HepG2 (cell line): ENCODE measurements around the gene RUNX3. TPM values are rescaled to one million over a fixed set of nuclear protein-coding genes. Genes with fewer than 3 reads are reported as not detected.

Experiments used
- CCAR2 ChIP-seq: fragments of 200-400 bp; formaldehyde crosslinking; optimal IDR thresholded peaks from 2 replicates; pipeline ENCODE3; 2018; ENCODE audit warnings: low read depth, mild to moderate bottlenecking, low read length, moderate library complexity
- JARID2 ChIP-seq: sonication (generic); formaldehyde crosslinking; IDR thresholded peaks from 2 replicates; pipeline ENCODE4 v1.8.1; 2023; ENCODE audit warnings: missing genetic modification reagents, inconsistent platforms; ENCODE audit not compliant: insufficient replicate concordance
- MAF1 ChIP-seq: sonication (generic); formaldehyde crosslinking; IDR thresholded peaks from 2 replicates; pipeline ENCODE4 v1.5.0; 2020; ENCODE audit warnings: missing genetic modification reagents, borderline replicate concordance
- MATR3 ChIP-seq: sonication (generic); formaldehyde crosslinking; IDR thresholded peaks from 2 replicates; pipeline ENCODE4 v1.4.0; 2020; ENCODE audit warnings: missing genetic modification reagents
- MXI1 ChIP-seq: IDR thresholded peaks from 3 replicates; pipeline ENCODE4 v1.6.1; 2012; ENCODE audit warnings: low read depth, low read length, inconsistent platforms, borderline replicate concordance
- PAF1 ChIP-seq: IDR thresholded peaks from 2 replicates; pipeline ENCODE4 v1.6.1; 2016; ENCODE audit warnings: missing genetic modification reagents, missing compliant biosample characterization
- POLR2AphosphoS2 ChIP-seq: IDR thresholded peaks from 2 replicates; pipeline ENCODE4 v1.6.1; 2011; ENCODE audit warnings: low read depth, low read length, improper control_type of control experiment
- POLR2AphosphoS5 ChIP-seq: IDR thresholded peaks from 2 replicates; pipeline ENCODE4 v1.6.1; 2012; ENCODE audit warnings: low read depth, low read length
- TAF15 ChIP-seq: fragments of 200-400 bp; formaldehyde crosslinking; IDR thresholded peaks from one replicate; pipeline ENCODE4 v1.6.1; 2018; ENCODE audit warnings: mild to moderate bottlenecking, low read depth, low read length; ENCODE audit not compliant: poor library complexity, severe bottlenecking
- ZGPAT ChIP-seq: IDR thresholded peaks from 2 replicates; pipeline ENCODE4 v1.6.1; 2016; ENCODE audit warnings: mild to moderate bottlenecking
- ZNF160 ChIP-seq: sonication (generic); formaldehyde crosslinking; IDR thresholded peaks from 2 replicates; pipeline ENCODE4 v1.8.0; 2022; ENCODE audit warnings: mild to moderate bottlenecking, inconsistent platforms, missing genetic modification reagents
- ZNF256 ChIP-seq: sonication (generic); formaldehyde crosslinking; conservative IDR thresholded peaks from 2 replicates; pipeline ENCODE4 v1.4.0; 2020; ENCODE audit warnings: missing genetic modification reagents
- ZNF296 ChIP-seq: sonication (generic); formaldehyde crosslinking; conservative IDR thresholded peaks from 2 replicates; pipeline ENCODE4 v1.5.0; 2020; ENCODE audit warnings: mild to moderate bottlenecking, missing genetic modification reagents
- ZNF512B ChIP-seq: sonication (generic); formaldehyde crosslinking; IDR thresholded peaks from 2 replicates; pipeline ENCODE4 v1.5.1; 2020; ENCODE audit warnings: missing genetic modification reagents, mild to moderate bottlenecking, borderline replicate concordance
- ZNF574 ChIP-seq: sonication (generic); formaldehyde crosslinking; IDR thresholded peaks from 2 replicates; pipeline ENCODE4 v1.4.0; 2020; ENCODE audit warnings: missing genetic modification reagents
- ZNF687 ChIP-seq: sonication (generic); formaldehyde crosslinking; IDR thresholded peaks from 2 replicates; pipeline ENCODE4 v1.5.1; 2020; ENCODE audit warnings: mild to moderate bottlenecking, missing genetic modification reagents, moderate library complexity
- ZSCAN20 ChIP-seq: sonication (generic); formaldehyde crosslinking; IDR thresholded peaks from 2 replicates; pipeline ENCODE4 v1.4.0; 2020; ENCODE audit warnings: missing genetic modification reagents, mild to moderate bottlenecking, borderline replicate concordance
- polyA plus RNA-seq, 8 experiments: library from polyadenylated mRNA; depleted of rRNA in 3 of 8; stranded (reverse) in 7 of 8; unstranded in 1 of 8; fragments of >200 nt; fragmentation: Illumina TruSeq in 4 of 8; extraction: Trizol in 4 of 8; gene quantifications; 2 replicates each; pipeline versions ENCODE4 v1.2.1 to v1.2.3, GENCODE V29; 2011 to 2016; ENCODE audit warnings: low read depth in 4 of 8, missing spikeins in 1 of 8, mixed read lengths in 1 of 8; ENCODE audit not compliant: insufficient read depth in 1 of 8
- total RNA-seq, 5 experiments: library from RNA; depleted of rRNA; stranded (reverse); fragments of >200 nt; fragmentation: Illumina TruSeq; extraction: Trizol; gene quantifications; 2 replicates each; pipeline ENCODE4 v1.2.3, GENCODE V29; 2016; ENCODE audit warnings: low read depth in 1 of 5

Gene RUNX3
- total and polyA plus RNA-seq, 2 of the 13 experiments (the other 11 are each of a cell fraction or from before 2014, with no cell fraction given): 0.04 to 0.22 TPM

- TF ChIP-seq ZSCAN20 (CRISPR knock-in tag) (no peak), ZNF512B (CRISPR knock-in tag) (no peak), CCAR2 (no peak), MXI1 (peak; percentile 24; the same call in 1 of the 3 replicates), TAF15 (no peak), JARID2 (CRISPR knock-in tag) (peak; percentile 35), ZNF687 (CRISPR knock-in tag) (peak; percentile 94), ZNF256 (no peak), ZGPAT (CRISPR knock-in tag) (peak; percentile 55), ZNF160 (CRISPR knock-in tag) (no peak; the same call in 1 of the 2 replicates), ZNF574 (peak; percentile 35; the same call in 1 of the 2 replicates), ZNF296 (no peak), POLR2AphosphoS5 (peak; percentile 68), MATR3 (CRISPR knock-in tag) (no peak), MAF1 (CRISPR knock-in tag) (no peak), PAF1 (CRISPR knock-in tag) (no peak), POLR2AphosphoS2 (no peak)
These were observed 19.1 kb downstream of the RUNX3 start (continued) for GRCh38 chr1:24910751-24911650.
